Islet of Langerhans (tissue), 1 donor: ENCODE results near the gene MPV17L2.
"Not testable (repeated sequence)": the region's sequence is repeated elsewhere in the genome, so short reads cannot be mapped to it uniquely, and the experiment has no call there.

Experiments used
- FAIRE-seq: peaks from one replicate; lab custom pipeline; 2011; peaks lifted over from hg19 to GRCh38; lab: Jason Lieb, UNC

Gene MPV17L2

DNA sequence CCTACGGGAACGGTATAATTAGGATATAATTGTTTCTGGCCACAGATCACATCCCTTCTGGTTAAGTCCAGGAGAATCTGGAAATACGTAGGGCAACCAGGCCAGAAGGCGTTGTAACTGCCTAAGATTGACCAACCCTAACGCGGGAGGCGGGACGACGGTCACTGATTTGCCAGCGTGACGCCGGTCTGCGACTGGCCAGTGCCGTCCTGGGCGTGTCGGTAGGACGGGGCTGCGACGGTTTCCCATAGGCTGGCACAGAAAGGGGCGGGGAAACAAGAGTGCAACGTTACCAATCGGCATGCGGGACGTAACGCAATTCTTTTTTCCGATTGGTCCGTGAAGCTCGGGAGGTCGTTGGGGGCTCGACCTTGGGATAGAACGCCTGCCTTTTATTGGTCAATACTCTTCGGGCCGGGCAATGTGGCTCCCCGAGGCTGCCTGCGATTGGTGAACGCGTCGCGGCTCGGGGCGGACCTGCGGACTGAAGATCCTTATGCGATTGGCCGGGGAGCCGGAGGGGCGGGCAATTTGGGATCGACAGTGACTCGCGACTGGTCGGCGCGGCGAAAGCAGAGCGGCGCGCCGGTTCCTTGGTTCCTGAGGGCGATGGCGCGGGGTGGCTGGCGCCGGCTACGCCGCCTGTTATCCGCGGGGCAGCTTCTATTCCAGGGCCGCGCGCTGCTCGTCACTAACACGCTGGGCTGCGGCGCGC, at the start of gene MPV17L2:
Gene MPV17L2 (plus strand): TSS at position 546 of the 715 bp plus-strand sequence. CDS start 64 bp downstream, at position 610.
- peak; percentile 97 for FAIRE-seq

DNA sequence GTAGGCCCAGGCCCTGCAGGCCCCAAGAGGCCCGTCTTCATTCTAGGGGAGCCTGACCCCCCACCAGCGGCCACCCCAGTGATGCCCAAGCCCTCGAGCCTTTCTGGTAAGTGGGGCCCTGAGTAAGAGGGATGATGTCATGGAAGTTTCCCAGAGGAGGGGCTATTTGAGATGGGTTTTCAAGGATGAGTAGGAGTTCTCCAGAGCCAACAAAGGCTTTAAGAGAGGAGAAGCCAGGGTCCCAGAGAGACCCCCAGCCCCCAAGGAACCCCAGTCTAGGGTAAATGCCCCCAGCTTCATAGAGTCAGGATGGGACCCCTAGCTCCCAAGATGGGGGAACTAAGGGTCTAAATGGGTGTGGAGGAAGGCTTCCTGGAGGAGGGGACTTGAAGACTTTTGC, 49.1 kb upstream of the MPV17L2 start:
- FAIRE-seq, result no peak

DNA sequence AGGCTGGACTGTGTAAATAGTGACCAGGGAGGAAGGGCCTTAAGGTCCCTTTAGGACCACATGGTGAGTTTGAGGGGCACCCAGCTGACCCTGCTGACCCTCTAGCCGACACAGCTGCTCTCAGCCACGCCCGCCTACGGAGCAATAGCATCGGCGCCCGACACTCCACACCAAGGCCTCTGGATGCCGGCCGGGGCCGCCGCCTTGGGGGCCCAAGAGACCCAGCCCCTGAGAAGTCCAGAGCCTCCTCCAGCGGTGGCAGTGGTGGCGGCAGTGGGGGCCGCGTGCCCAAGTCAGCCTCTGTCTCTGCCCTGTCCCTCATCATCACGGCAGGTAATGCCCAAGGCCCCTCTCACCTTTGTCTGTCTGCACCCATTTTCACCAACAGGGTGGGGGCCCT, 48.7 kb upstream of the MPV17L2 start:
- no peak for FAIRE-seq

DNA sequence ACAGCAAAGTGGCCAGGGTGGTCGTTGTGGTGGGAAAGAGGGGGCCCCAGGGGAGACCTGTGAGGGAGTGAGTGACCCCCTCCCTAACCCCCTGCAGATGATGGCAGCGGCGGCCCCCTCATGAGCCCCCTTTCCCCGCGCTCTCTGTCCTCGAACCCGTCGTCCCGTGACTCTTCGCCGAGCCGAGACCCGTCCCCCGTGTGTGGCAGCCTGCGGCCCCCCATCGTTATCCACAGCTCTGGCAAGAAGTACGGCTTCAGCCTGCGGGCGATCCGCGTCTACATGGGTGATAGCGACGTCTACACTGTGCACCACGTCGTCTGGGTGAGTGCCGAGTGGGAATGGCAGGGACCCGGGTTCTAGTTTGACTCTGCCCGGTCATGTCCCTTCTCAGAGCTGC, 48.1 kb upstream of the MPV17L2 start:
- FAIRE-seq, result no peak

DNA sequence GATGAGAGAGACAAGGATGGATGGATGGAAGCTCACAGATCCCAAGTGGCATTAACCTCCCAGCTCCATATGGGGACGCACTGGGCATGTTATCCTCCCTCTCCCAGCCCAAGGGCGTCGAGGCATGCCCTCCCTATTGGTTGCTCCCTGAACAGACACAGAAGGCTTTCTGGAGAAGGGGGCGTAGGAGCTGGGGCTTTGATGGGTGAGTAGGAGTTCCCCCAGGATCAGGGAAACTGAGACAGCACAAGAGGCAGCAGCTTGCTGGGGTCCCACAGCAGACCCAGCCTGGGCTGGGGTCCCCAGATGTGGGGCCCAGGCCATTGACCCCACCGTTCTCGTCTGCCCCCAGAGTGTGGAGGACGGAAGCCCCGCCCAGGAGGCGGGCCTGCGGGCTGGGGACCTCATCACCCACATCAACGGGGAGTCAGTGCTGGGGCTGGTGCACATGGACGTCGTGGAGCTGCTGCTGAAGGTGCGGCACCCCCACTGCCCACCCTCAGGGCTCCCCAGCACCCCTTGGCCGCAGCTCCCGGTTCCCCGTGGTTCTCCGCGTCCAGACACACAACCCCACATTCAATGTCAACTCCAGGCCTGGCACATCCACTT, 47.5 kb upstream of the MPV17L2 start:
- no peak for FAIRE-seq

DNA sequence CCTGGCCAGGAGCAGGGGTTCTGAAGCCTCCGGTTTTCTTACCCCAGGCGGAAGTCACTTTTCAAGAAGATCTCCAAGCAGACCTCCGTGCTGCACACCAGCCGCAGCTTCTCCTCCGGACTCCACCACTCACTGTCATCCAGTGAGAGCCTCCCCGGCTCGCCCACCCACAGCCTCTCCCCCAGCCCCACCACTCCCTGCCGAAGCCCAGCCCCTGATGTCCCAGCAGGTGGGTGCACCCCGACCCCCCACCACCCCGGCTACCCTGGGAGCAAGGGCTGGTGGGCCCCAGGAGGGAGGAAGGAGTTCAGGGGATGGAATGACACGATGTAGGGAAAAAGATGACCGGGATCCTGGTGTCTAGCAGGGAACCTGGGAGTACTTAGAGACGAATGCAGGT, 45.6 kb upstream of the MPV17L2 start:
- FAIRE-seq, result no peak

DNA sequence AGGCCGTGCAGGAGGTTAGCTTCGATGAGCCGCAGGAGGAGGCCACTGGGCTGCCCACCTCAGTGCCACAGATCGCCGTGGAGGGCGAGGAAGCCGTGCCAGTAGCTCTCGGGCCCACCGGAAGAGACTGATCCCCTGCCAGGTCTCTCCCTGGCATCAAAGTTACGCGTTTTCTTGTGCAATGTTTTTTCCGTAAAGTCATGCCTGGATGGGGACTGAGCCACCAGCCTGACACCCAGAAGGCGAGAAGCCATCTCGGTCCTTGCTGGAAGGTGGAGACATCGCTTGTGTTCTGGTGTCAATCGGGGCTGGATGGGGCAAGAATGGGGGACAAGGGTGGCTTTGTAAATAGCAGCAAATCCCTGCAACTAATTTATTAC, 43.4 kb upstream of the MPV17L2 start:
- FAIRE-seq, result no peak

DNA sequence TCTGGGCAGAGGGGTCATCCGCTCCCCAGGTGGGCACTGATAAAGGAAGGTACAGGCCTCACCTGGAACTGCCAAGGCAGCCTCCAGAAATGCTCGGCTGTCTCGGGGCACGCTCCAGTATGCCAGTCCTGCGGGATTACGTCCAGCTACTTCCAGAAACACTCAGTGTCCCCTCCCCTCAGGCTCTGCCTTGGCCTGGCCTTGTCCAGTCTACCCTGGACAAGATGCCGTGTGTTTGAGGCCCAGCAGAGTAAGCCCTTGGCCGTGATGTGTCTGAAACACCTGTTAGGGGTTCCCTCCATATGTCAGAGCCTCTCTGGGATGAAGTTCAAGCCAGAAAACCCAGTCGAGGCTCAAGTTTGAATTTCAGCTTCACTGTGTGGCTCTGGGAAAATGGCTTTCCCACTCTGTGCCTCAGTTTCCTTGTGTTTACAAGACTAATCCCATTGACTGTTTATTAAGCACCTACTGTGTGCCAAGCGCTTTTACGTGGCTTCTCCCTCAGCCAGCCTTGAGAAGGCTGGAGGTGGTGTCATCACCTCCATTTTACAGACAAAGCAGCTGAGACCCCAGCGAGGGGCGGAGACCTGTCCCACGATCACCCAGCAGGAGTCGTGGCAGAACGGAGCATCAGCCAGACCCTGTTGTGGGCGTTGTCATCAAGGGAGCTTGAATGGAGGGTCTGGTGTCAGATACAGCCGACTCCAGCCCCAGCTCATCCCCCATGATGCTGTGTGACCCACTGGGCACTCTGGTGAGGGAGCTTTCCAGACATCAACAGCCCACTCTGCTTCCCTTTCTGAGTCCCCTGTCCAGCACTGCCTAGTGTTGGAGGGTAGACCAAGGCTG, 42.0 kb upstream of the MPV17L2 start:
- FAIRE-seq, result no peak

DNA sequence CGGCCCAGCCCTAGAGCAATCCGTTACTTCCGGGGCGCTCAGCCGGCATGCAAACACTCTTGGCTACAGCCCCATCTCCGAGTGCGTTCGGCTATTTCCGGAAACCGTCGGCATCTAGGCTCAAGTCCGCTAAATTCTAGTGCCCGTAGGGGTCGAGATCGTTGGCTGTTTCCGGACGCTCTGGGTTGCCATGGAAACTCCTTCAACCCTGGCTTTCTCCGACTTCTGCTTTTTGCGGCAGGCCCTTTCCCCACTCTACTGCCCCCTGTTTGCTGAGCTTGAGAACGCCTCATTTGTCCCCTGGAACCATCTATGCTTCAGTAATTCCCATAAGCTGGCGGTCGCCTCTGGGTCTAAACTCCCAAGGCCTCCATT, 40.6 kb upstream of the MPV17L2 start:
- FAIRE-seq, result peak; percentile 91

DNA sequence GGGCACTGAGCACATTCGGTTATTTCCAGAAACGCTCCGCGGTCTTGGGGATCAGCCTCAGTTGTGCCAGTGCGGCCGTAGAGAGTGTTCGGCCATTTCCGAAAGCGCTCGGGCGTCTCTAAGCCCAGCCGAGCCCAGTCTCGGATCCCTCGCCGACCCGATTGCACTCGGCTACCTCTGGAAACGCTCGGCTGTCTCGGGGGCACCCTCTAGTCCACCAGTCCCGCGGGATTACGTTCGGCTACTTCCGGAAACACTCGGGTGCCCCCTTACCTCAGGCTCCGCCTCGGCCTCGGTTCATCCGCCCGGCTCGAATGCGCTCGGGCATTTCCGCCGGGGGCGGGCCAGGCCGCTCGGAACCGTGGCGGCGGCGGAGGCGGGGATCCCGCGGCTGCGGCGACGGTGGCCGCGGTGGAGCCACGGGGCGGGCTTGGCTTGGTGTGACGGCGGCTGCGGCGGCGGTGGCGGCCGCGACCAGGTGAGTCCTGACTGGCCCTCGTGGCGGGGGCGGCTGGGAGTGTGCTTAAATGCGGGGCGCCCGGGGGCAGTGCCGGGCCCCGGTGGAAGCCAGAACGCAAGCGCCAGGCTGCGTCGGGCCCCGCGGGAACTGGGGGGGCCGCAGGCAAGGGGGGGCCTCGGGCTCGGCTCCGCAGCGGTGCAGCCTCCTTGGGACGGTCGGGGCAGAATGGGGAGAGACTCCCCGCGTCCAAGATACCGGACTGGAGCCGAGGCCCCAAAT, 40.0 kb upstream of the MPV17L2 start, which contains the start of gene PIK3R2:
Gene PIK3R2 (plus strand): TSS at position 347 of the 739 bp plus-strand sequence. CDS start 2,717 bp downstream, outside the sequence.
- peak; percentile 27 for FAIRE-seq

DNA sequence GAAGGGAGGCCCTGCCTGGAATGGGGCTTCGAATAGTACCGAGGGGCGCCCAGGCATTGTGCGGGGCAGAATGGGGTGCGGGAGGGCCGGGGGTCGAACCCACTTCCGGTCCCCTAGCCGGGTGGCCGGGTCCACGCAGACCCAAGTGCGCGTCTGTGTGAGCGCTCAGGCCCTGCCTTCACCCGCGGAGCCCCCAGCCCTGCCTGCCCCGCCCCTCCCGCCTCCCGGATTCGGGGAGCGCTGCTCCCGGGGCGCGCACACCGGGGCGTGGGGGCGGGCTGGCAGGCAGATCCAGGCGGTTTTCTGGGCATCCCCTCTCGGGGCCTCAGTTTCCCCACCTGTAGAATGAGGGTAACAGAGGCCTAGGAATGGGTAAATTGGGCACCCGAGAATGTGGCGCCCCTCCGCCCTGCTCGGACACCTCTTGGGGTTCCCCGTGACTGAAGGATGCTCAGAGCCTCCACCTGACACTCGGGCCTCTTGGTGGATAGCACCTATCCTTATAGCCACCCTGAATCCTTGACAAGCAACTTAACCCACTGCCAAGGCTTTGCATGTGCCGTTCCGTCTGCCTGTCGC, 39.4 kb upstream of the MPV17L2 start:
- no peak for FAIRE-seq

DNA sequence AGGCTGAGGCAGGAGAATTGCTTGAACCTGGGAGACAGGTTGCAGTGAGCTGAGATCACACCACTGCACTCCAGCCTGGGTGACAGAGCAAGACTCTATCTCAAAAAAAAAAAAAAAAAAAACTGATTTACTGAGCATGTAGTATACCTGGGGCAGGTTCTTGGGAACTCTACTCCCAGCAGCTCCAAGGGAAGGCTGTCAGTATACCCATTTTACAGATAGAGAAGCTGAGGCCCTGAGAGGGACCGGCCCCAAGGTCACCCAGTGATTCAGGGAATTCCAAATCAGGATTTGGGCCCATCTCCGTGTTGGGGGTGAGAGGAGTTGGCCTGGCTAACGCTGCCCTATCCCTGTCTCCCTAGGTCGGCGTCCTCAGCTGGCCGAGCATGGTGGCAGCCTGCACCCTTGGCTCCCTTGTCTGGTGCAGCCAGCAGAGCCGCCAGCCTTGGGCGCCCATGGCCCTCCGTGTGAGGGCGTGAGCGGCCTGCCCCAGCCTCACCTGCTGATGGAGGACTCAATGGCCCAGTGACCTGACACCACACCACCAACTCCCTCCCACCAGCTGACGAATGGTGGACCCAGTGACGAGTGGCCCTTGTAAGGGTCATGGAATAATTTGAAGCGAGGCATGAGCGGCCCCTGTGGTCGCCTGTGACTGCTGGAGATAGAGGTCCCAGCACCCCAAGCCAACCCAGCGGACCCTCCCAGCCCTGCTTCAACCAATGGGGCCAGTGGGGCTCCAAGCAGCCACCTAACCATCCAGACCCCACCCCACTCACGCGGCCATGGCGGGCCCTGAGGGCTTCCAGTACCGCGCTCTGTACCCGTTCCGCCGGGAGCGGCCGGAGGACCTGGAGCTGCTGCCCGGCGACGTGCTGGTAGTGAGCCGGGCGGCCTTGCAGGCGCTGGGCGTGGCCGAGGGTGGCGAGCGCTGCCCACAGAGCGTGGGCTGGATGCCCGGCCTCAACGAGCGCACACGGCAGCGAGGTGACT, 37.6 kb upstream of the MPV17L2 start:
- no peak for FAIRE-seq

DNA sequence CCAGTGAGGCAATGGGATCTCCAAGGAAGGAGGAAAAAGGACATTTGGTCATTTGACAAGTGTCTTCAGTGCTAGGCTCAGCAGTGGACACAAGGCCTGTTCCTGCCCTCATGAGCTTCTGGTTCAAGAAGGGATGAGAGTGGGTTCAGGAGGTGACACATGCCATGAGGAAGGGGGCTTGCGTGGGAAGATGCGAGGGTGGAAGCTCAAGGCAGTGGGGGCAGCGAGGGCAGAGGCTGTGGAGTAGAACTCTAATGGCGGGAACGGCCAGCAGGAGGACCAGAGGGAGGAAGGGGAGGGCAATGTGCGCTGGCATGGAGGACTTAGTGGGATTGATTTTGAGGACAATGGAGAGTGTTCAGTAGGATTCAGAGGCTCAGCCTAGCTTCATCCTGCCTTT, 36.8 kb upstream of the MPV17L2 start:
- FAIRE-seq, result no peak

DNA sequence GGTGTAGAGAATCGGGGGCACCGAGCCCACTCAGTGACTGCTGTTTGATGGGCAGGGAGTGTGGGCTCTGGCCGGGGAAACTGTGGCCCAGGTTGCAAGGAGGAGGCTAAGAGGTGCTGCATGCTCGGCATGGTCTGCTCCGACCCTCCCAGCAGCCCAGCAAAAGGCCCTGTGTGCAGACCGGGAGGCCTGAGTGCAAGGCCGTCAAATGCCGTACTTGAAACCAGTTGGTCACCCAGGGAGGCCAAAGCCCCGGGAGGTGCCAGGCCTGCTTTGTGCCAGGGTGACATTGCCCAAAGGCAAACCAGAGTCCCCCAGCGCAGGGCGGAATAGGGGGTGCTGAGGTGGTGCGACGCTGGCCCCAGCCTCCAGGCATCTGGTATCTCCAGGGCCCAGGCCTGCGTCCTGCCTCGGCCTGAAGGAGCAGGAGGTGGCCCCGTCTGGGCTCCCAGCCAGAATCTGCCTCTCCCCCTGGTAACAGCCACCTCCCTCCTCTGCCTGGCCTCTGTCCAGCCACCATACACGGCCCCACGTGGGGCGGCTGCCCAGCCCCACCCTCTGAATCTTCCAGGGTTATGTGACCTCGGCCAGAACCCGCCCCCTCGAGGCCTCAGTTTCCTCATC, 36.1 kb upstream of the MPV17L2 start:
- FAIRE-seq, result no peak

DNA sequence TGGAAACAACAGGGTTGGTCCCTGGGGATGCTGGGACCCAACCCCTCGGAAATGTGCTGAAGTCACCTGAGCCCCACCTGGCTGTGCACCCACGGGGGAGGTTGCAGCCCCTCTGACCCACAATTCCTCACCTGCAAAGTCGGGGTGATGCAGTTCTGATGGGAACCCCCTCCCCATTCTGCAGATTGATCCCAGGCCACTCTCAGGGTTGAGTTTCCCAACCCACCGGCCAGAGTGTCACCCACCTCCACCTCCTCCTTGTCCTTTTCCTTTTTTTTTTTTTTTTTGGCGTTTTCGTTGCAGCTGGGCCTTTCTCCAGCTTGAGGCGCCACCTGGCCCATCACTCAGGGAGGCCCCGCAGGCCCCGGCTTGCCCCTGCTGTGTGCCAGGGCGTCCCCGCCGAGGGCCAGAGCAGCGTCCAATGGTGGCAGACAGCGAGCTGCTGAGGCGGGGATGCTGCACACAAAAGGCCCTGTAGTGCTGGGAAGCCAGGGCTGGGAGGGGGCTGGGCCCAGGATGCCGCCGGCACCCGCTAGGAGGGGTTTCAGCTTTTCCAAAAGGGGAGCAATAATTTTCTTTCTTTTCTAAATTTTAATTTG, 35.5 kb upstream of the MPV17L2 start:
- no peak for FAIRE-seq

DNA sequence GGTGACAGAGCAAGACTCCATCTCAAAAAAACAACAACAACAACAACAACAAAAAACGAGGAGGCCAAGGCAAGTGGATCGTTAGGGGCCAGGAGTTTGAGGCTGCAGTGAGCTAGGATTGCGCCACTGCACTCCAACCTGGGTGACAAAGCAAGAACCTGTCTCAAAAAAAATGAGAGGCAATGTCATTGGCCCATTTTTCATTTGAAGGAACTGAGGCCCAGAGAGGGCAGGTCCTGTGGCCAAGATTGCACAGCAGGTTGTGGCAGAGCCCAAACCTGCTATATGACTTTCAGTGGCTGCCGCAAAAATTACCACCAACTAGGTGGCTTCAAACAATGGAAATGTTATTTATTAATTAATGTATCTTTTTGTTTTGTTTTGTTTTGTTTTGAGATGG, 34.6 kb upstream of the MPV17L2 start:
- FAIRE-seq, result no peak

DNA sequence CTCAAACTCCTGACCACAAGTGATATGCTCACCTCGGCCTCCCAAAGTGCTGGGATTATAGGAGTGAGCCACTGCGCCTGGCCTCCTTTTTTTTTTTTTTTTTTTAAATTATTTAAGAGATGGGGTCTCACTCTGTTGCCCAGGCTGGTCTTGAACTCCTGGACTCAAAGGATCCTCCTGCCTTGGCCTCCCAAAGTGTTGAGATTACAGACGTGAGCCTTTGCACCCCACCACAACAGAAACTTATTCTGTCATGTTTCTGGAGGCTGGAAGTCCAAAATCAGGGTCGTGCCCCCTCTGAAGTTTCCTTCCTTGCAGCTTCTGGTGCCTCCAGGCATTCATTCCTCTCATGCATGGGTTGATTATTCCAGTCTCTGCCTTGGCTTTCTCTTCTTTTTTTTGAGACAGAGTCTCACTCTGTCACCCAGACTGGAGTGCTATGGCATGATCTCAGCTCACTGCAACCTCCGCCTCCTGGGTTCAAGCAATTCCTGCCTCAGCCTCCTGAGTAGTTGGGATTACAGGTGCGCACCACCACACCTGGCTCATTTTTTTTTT, 33.9 kb upstream of the MPV17L2 start:
- FAIRE-seq, result not testable (repeated sequence)

DNA sequence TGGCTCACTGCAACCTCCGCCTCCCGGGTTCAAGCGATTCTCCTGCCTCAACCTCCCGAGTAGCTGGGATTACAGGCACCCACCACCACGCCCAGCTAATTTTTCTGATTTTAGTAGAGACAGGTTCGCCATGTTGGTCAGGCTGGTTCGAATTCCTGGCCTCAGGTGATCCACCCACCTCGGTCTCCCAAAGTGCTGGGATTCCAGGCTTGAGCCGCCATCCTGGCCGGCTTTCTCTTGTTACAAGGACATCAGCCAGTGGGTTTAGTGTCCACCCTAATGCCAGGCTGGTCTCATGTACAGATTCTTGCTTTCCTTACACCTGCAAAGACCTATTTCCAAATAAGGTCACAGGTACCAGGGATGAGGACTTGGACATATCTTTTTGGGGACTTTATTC, 33.2 kb upstream of the MPV17L2 start:
- FAIRE-seq, result no peak

DNA sequence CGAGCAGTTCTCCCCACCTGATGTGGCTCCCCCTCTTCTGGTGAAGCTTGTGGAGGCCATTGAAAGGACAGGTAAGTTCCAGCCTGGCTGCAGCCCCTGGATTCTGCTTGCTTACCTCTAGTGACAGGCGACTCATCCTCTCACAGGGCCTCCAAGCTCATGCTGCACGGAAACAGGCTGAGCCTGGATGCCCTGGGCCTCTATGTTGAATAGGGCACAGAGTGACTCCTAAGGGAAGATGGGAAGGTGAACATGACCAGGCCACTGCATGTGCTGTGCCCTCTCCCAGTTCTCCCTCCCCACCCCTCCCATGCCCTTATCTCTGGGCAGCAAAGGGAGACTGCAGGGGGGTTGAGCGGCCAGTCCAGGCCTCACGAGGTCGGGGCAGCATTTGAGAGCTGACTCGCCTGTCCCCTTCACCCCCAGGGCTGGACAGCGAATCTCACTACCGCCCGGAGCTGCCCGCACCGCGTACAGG, 32.5 kb upstream of the MPV17L2 start:
- FAIRE-seq, result no peak
